HG03025 (cell line): ENCODE results near the gene LAMA2.
"Not testable (repeated sequence)": the region's sequence is repeated elsewhere in the genome, so short reads cannot be mapped to it uniquely, and the experiment has no call there.

Source experiments
- ATAC-seq: cut with Tn5 transposase; IDR thresholded peaks from one replicate; pipeline ENCODE4 v1.9.1; 2021; ENCODE audit warnings: mild to moderate bottlenecking, moderate library complexity; ENCODE audit not compliant: unreplicated experiment, low FRiP score

The LAMA2 gene

DNA sequence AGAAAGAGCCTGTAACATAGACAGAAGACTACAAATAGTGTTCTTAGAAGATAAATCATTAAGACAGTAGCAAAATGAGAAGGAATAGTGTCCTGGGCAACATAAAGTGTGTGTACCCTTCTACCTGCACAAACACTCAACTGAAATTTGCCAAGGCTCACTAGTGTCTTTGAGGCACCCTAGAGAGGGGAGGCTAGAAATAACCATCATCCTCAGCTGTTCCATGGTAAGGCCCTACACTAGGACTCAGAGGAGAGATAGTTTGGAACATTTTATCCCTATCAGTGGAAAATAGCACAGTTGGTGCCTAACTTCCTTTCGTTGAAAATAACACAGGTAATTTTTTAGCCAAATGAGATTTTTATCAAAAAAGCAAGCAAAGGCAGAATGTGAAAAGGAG, 230.7 kb downstream of the LAMA2 start:
- no peak for ATAC-seq

DNA sequence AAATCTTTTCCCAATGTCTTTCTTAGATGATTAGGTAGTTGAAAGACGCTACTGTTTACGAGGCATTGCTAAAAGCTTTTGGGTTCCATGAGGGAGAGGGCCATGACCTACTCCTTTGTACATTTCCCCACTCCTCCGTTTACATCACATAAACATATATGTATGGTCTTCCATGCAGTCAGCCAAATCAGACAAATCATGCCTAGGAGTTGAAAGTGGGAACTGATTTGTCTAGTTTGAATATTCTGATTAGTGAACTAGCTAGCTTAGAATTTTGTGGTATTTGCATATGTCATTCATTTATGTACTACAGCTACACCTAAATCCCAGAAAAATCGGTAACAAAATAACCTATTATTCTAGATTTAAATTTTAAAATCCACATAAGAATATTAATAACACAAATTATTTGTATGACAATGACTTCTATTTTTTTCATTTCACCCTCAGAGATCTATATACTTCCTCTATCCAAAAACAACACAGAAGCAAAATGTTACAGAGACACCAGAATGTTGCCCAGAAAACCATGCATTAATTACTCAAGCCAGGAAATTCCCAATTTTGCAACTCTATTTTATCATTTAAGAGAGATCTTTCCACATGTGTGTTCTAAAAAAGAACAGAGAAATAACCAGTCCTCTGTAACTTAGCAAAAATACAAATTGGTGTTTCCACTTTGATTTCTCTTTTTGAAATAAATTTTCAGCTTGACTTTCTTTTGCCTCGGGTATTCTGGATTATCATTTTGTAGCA, 231.9 kb downstream of the LAMA2 start:
- no peak for ATAC-seq

DNA sequence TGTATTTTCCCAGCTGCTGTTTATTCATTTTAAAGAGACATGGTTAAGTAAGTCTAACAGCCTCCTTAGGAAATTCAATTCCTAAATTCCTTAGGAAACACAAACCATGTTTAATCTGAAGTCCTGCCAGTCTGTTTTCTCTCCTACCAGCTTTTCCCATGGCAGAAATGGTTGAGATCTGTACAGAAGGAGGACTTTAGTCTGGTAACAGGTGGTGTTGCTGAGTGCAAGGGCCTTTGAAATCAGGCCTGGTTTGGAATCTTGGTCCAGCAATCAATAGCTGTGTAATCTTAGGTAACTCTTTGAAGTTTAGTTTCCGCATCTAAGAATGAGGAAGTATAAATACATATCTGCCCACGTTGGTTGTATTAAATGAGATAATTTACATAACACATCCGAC, 232.5 kb downstream of the LAMA2 start:
- no peak for ATAC-seq

DNA sequence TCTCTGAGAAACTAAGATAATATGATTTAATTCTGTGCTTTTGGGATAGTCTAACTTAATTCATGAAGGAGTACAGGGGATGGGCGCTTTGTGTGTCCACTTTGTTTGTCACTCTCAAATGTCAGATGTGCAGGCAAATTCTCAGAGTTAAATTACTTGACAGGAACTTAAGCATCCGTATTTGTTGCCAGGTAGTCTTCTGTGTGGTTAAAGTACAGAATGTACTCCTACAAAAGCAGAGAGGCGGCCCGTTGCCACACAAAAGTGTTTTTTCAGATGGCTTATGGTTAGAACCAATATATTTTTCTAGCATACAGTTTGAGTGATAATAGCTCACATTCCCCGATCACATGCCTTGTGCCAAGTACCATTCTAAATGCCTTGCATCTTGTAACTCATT, 234.4 kb downstream of the LAMA2 start:
- no peak for ATAC-seq

DNA sequence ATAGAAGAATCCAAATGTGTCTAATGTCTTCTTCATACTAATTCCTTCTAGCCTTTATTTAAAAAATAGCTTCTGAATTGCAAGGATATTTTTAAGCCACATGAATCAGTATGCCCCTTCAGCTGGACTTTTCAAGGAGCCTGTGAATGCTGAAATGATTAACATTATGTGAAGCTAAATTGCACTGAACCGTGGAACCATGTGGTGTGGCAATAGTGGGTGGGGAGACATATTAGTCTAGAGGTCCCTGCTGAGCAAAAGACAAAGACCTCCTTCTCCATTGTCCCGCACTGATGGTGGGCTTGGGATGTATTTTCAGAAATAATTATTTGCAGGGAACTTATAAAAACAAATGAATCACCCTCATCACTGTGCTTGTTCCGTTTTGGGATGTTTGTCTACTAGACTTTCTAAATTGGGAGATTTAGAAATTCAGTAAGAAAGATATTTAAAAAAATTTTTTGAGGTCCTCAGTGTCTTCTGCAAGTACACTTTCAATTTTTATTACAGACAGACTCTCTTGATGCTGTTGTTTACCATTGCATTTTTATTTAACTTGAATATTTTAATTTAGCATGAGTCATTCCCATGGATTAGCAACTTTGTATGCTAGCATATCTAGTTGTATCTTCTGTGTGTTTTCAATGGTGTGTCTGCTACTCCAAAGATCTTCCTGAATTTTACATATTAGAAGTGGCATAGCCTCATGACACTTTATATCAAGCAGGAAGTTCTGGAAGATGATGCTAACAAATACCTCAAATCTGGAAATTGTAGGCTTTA, 238.1 kb downstream of the LAMA2 start:
- ATAC-seq, result no peak

DNA sequence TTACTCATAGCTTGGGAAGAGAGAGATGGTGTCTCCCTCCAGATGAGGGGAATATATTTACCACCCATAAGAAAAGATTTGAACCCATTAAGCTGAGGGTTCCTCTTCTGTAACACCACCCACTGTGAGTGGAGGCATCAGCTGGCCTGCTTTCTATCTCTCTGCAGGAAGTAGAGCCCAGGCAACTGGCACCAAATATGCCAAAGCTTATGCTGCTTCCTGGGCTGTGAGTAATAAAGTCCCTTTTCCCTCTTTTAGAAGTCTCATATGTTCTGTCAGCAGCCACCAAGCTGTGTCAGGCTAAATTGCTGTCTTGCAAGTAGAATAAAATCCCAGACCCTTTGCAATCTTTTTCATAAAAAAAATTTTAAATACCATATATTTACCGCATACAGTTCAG, 241.4 kb downstream of the LAMA2 start:
- ATAC-seq, result no peak

DNA sequence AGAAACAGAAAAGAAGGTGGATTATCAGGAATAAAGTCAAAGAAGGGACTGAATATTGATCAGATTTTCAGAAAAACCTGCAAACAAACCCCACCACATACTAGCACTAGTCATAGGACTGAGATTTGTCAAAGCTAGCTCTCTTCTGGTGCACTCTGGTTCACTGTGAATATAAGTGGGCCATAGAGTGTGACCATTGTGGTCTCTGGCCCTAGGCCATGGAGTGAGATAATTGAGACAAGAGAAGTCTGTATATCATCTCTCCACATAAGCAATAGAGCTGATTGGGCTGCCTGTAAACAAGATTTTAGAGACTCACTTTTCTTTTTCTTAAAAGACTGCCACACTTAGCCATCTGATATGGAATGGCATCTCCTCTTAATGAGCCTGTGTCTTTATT, 247.2 kb downstream of the LAMA2 start:
- no peak for ATAC-seq

DNA sequence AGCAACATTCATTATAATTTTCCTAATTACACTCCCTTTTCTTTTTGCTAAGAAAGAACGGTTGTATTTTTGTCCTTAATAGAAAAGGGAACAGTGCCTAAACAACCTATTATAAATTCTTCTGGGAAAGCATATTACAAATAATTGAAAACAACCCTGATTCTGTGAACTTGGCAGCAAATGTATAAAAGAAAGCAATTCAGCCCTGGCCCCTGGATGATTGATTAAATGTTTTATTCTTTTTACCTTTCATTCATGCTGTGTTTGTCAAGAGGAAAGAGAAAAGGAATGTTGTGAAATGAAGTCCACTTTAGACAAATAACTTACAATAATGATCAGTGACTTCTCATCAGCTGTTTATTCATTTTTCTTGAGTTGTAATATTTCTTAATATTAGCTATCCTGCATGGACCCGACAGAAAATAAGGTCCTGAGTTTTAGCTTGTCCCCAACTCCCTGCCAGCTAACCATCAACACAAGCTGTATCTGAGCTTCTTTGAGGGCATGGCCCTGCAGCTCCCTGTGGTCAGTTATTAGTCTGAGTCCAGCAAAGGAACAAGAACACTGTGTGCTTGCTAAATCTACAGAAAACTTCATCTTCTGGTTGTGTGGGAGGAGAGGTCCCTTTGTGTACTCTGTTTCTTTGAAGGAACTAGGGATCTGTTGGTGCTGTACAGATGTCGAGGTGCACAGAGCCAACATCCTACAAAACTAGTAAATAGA, 248.2 kb downstream of the LAMA2 start:
- no peak for ATAC-seq

DNA sequence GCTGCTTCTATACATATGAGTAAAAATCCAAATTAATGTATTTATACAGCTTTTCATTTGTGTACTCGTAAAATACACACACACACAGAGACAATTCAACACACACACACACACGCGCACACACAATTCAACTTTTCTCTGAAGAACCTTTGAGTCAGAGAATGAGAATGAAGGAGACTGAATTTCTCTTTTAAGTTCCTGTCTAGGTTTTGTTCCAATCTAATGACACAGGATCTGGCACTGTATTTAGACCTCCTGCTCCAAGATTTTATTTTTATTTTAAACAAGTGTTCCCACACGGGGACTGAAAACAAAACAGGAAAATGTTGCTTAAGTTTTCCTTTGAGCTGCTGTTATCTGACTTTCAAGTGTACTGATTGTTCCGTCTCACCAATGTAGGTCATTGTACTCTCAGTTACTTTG, 250.8 kb downstream of the LAMA2 start:
- no peak for ATAC-seq

DNA sequence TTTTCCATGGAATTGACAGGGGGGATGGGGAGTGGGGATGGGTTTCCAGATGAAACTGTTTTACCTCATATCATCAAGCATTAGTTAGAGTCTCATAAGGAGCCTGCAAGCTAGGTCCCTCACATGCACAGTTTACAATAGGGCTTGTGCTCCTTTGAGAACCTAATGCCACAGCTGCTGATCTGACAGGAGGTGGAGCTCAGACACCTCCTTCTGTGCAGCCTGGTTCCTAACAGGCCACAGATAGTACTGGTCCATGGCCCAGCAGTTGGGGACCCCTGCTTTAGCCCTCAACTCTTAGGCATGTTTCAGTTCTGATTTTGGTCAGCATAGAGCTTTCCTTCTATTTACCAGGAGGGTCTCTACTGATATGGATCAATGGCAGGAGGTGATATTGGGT, 251.6 kb downstream of the LAMA2 start:
- no peak for ATAC-seq

DNA sequence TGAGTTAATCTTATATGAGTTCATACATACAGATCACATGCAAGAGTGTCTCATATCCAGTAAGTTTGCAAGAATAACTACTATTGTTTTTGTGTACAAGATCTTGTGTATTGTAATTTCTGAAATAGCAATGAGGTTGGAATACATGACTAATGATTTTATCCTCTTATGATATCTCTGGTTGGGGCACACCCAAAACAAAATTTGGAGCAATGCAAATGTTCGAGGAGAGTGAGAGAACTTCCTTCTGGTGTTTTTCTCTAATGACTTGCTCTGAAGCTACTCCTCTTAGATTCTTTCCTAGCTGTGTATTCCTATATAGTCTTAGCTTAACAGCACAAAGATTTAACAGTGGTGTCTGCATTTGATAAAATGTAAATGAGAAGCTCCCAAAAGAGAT, 252.5 kb downstream of the LAMA2 start:
- ATAC-seq, result no peak

DNA sequence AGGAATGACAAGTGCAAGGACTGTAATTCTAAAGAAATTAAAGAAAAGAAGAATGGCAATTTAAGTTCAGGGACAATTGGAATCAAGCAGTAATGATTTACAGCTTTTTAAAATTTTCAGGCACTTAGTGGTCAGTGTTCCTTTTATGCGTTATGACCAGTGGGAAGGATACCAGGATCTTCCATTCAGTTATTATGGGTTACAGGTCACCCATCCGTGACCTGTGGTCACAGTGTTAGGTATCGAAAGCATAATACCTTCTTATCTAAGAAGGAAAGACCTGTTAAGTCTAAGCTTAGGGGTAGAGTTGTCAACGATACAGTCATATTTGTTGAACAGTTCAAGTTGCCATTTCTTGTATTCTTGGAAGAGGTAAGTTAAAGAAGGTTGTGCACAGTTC, 253.8 kb downstream of the LAMA2 start:
- no peak for ATAC-seq

DNA sequence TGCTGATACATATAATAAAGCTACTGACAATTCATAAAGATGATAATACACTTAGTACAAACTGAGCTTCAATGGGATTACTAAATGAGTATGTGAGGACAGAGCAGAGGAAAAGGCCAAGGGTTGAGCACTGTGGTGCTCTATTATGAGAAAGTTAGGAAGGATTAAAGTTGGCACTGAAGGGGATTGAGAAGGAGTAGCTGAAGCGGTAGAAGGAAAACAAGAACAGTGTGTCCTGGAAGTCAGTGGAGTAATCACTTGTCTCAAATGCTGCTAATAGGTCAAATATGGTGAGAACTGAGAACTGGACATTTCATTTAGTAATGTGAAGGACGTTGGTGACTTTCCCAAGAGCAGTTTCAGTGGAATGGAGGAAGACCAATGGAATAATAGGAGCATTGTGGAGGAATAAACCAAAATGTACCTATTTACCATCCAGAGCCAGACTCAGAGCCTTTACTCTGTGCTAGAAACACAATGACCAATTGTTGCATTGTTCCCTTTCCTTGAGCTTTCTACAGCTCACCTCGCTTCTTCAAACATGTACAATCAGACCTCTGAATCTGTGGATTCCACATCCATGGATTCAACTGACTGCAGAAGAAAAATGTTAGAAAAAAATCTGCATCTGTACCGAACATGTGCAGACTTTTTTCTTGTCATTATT, 255.9 kb downstream of the LAMA2 start:
- no peak for ATAC-seq

DNA sequence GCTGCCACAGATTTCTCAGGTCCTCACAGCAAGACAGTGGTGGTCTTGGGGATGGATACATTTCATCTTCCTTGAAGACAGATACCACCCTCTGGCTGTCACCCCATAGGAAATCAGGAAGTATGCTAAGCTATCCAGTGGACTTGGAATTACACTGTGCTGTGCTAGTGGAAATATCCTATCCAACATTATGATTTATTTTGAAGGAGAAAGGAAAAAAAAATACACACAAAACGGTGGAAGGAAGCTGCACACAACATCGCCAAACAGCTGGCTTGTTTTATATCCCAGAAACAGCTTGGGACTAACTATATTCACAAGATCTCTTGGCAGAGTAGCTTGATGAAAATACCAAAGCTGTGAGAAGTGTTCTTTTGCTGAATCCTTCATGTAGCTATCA, 257.6 kb downstream of the LAMA2 start:
- ATAC-seq, result no peak

DNA sequence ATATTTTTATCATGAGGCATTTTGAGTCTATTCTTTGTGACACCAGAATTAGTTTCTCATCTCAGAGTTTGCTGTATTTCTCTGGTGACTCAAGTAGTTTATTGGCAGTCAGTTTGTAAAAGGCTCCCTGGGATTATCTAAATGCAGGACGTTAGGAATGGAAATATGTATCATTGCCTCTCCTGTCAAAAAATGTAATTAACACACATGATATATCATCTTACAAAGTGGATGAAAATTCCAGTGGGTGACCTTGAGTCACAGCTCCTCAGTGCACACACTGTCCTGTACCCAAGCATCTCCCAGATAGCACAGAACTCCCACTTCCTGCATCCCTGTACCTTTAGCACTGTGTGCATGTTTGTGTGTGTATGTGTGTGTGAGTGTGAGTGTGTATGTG, 258.6 kb downstream of the LAMA2 start:
- ATAC-seq, result no peak

DNA sequence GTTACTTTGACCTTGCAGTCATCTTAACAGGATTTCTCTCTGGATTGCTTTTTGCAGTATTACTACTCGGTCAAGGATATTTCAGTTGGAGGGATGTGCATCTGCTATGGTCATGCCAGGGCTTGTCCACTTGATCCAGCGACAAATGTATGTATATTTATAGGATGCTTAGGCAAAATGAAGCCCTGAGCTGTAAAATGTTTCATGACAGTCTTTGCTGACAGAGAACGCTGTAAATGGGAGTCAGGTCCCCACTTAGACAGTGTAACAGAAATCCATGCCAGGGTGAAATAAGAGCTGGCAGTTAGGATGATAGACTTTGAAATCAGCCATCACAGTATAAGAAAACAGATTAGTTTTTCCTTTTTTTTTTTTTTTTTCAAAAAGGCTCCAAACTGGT, 264.0 kb downstream of the LAMA2 start:
- no peak for ATAC-seq

DNA sequence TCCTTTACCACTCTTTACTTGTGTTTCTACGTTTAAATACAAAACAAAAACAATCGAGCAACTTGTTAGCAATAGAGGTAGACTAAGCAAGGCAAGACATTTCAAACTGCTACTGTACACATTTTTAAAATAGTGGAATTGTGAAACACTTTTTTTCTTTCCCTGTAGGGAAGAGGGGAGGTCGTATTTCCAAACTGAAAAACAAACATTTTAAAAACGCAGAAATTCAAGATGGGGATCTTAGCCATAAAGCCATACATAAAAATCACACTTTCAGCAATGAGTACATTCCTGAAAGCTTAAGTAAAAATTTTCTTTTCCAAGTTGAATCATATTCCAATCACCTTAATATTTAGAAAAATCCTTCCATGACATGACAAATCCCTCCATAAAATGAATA, 267.6 kb downstream of the LAMA2 start:
- no peak for ATAC-seq

DNA sequence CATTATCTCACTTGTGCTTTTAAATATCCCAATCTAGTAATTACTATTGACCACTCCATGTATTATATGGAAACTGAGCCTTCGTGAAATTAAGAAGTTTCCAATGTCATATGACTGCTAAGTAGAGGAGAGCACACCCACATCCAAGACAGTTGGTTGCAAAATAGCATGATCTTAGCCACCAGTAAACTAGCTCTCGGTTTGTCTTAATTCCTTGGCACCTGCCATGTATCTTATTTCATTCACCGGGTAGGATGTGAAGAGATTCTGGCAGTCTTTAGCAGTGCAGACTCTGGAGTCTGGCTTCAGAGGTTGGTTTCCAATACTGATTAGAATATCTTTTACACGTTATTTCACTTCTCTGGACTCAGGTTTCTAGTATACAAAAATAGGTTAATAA, 270.3 kb downstream of the LAMA2 start:
- ATAC-seq, result no peak

DNA sequence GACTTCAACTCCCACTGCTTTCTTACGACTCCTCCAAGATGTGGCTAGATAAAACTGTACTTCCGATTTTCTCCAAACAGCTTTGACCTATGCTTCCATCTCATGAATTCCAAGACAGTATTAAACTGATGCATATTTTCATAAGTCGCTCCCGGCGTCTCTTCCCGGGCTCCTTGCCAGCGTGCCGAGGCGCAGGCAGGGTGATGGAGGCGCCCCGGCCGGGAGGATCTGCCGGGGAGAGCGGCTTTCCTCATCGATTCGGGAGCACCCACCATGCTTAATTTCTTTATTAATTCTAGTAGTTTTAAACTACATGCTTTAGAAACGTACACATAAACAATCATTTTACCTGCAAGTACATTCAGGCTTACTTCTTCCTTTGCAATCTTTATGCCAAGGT, 276.3 kb downstream of the LAMA2 start:
- not testable (repeated sequence) for ATAC-seq

DNA sequence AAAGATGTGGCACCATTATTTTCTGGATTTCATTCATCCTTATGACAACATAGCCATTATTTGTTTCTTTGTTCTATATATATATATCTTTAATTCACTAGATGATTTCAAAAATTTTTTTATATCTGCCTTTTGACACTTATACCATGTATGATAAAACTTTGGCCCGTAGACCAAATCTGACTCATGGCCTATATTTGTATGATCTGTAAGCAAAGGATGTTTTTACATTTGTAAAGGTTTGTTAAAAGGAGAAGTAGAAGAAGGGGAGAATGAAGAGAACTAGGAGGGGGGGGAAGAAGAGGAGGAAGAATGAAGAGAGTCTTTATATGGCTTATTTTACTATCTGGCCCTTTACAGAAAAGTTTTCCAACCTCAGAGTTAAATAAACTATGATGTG, 279.7 kb downstream of the LAMA2 start:
- no peak for ATAC-seq

DNA sequence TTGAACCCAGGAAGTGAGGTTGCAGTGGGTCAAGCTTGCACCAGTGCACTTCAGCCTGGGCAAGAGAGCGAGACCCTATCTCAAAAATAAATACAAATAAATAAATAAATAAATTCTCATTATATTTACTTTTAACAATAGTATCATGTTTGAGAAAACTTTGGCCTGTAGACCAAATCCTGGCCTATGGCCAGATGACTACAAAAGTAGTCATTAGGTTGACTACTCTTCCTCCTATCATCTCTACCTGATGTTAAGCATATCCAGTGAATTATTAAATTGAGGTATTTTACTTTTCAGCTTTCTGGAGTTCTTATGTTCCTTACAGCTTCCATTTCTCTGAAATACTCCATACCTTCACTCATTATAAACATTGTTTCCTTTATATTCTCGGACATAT, 280.6 kb downstream of the LAMA2 start:
- no peak for ATAC-seq
